Measurements from ENCODE around the gene FOXI2.

The FOXI2 gene

DNA sequence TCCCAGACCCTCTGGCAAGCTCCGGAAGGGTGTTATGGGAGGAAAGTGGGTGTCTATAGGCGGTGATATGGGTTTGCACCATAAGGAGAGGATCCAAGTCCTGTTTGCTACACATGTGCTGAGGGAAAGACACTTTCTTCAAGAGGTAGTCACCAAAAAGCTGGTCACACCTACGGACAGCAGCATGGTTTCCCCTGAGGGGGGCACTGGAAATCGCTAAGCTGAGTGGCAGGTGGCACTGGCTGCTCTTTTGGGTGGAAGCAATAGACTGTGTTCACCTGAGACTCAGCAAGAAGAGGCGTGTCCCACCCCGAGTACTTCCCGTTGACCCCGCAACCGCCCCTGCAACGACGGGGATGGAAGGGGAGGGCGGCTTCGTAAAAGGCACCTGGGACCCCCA, 1.8 kb upstream of the FOXI2 start:
- H3K4me3 ChIP-seq (replicated peaks; ENCODE audit: low read depth, low read length) = no peak overlapping the region
- no peak for DNase-seq (ENCODE audit: extremely low read depth, low read depth)
- TF ChIP-seq, protein P1, sequence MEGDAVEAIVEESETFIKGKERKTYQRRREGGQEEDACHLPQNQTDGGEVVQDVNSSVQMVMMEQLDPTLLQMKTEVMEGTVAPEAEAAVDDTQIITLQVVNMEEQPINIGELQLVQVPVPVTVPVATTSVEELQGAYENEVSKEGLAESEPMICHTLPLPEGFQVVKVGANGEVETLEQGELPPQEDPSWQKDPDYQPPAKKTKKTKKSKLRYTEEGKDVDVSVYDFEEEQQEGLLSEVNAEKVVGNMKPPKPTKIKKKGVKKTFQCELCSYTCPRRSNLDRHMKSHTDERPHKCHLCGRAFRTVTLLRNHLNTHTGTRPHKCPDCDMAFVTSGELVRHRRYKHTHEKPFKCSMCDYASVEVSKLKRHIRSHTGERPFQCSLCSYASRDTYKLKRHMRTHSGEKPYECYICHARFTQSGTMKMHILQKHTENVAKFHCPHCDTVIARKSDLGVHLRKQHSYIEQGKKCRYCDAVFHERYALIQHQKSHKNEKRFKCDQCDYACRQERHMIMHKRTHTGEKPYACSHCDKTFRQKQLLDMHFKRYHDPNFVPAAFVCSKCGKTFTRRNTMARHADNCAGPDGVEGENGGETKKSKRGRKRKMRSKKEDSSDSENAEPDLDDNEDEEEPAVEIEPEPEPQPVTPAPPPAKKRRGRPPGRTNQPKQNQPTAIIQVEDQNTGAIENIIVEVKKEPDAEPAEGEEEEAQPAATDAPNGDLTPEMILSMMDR (IDR thresholded peaks at IDR 0.05; ENCODE audit: low read depth, low read length, missing control alignments) = no peak

- H3K4me3 ChIP-seq (replicated peaks; ENCODE audit: low read depth, low read length) = no peak overlapping the region
- TF ChIP-seq, protein P1 (IDR thresholded peaks at IDR 0.05; ENCODE audit: low read depth, low read length, missing control alignments) = no peak
- DNase-seq (ENCODE audit: extremely low read depth, low read depth) = no peak
Observed at GRCh38 chr10:127735723-127736221, 1.2 kb upstream of the FOXI2 start.

DNA sequence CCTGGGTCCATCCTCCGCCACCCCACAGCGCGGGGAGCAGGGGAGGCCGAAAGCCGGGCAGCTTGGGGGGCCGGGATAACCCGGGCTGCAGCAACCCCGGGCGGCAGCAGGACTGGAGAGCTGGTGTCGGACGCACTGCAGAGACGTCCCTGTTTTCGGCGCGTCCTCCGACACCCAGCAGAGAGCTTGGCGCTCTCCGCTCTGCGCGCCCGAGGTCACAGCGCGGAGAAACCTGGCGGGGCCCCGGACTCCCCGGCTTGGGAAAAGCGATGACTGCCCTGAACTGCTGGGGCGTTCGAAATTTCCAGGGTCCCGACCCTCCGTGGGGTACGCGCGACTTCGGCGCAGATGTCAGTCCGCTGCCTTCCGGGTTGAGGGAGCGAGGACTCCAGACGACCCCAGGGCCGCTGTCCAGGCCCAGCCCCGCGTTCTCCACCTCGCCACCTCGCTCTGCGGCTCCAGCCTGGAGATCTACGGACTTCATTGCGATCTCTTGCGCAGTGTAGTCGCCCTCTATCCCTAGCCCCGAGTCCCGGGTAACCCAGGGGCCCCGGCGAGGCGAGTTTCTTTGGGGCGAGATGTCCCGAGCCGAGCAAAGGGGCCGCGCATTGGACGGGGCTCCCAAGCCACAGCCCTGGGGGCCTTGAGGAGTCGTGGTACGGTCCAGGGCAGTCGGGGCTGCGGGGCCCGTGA, 617 bp upstream of the FOXI2 start:
- no peak overlapping the region for H3K4me3 ChIP-seq (replicated peaks; ENCODE audit: low read depth, low read length)
- no peak for DNase-seq (ENCODE audit: extremely low read depth, low read depth)
- TF ChIP-seq, protein P1 (IDR thresholded peaks at IDR 0.05; ENCODE audit: low read depth, low read length, missing control alignments) = no peak

GRCh38 chr10:127737563-127738511, 852 bp downstream of the FOXI2 start:
- TF ChIP-seq, protein P1 (IDR thresholded peaks at IDR 0.05; ENCODE audit: low read depth, low read length, missing control alignments) = no peak
- no peak overlapping the region for H3K4me3 ChIP-seq (replicated peaks; ENCODE audit: low read depth, low read length)
- no peak for DNase-seq (ENCODE audit: extremely low read depth, low read depth)

DNA sequence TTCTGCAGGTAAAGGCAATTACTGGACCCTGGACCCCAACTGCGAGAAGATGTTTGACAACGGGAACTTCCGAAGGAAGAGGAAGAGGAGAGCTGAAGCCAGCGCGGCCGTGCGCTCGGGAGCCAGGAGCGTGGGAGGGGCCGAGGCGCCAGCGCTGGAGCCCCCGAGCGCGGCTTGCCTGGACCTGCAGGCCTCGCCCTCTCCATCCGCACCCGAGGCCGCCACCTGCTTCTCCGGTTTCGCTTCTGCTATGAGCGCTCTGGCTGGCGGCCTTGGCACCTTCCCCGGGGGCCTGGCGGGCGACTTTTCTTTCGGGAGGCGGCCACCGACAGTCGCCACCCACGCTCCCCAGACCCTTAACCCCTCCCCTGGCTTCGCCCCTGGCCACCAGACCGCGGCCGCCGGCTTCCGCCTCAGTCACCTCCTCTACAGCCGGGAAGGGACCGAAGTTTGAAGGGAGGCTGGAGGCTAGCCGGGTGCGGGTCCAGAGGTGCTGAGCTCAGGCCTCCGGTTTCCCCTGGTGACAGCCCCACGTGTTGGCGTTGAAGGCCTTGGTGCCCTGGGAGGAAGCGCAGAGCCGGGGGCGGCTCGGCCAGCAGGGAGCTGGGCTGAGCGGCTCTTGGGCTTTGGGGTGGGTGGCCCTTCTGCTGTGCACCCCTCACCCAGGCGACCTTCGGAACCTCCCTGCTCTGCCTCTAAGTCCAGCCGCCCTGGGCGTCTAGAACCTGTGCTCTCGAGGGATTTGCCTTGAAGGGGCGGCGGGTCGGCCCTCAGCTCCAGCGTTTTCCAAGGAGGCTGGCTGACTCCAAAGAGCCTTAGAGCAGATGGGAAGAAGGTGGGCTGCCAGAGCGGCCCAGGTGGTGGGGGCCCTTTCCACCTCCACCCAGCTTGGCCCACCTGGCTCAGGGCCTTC, 1.8 kb downstream of the FOXI2 start:
- TF ChIP-seq, protein P1 (IDR thresholded peaks at IDR 0.05; ENCODE audit: low read depth, low read length, missing control alignments) = no peak
- no peak for DNase-seq (ENCODE audit: extremely low read depth, low read depth)
- H3K4me3 ChIP-seq (replicated peaks; ENCODE audit: low read depth, low read length) = no peak overlapping the region

- TF ChIP-seq, protein P1 (IDR thresholded peaks at IDR 0.05; ENCODE audit: low read depth, low read length, missing control alignments) = no peak
- no peak overlapping the region for H3K4me3 ChIP-seq (replicated peaks; ENCODE audit: low read depth, low read length)
- DNase-seq (ENCODE audit: extremely low read depth, low read depth) = no peak
Observed at GRCh38 chr10:127739908-127740307, 2.9 kb downstream of the FOXI2 start.
